ENCODE data around the gene CATSPERZ.

The CATSPERZ gene

GRCh38 chr11:64342869-64343745 is 42.9 kb downstream of the CATSPERZ start:
- DNase-seq = no peak

GRCh38 chr11:64343767-64344559 is 43.8 kb downstream of the CATSPERZ start:
- no peak for DNase-seq

- DNase-seq = no peak
Measured at GRCh38 chr11:64344787-64345186, 44.6 kb downstream of the CATSPERZ start.

GRCh38 chr11:64347193-64347867 is 47.2 kb downstream of the CATSPERZ start:
- DNase-seq = no peak

- no peak for DNase-seq
Measured at GRCh38 chr11:64348383-64349024, 48.3 kb downstream of the CATSPERZ start.

GRCh38 chr11:64349025-64349387 is 48.8 kb downstream of the CATSPERZ start:
- DNase-seq = no peak

GRCh38 chr11:64349404-64349803 is 49.2 kb downstream of the CATSPERZ start:
- no peak for DNase-seq

GRCh38 chr11:64351136-64351631 is 51.0 kb downstream of the CATSPERZ start:
- no peak for DNase-seq

- DNase-seq = no peak
Measured at GRCh38 chr11:64352099-64352994, 52.2 kb downstream of the CATSPERZ start.

- DNase-seq = no peak
Measured at GRCh38 chr11:64352995-64353714, 53.0 kb downstream of the CATSPERZ start.

- no peak for DNase-seq
Measured at GRCh38 chr11:64353715-64354506, 53.8 kb downstream of the CATSPERZ start.
